IMR-90 (cell line): Measurements from ENCODE around the gene OPTN.

ENCODE experiments used
- CEBPB ChIP-seq: IDR thresholded peaks from 2 replicates; pipeline ENCODE4 v1.6.1; 2012; ENCODE audit warnings: low read depth, low read length, improper control_type of control experiment
- CTCF ChIP-seq: conservative IDR thresholded peaks from 2 replicates; pipeline ENCODE4 v1.5.1; 2012; ENCODE audit warnings: mild to moderate bottlenecking, low read depth, low read length, improper control_type of control experiment
- ELK1 ChIP-seq: fragments of 150-350 bp; IDR thresholded peaks from 2 replicates; pipeline ENCODE4 v1.6.1; 2016; ENCODE audit warnings: low read depth, mild to moderate bottlenecking, low read length, moderate library complexity, borderline replicate concordance
- FOS ChIP-seq: fragments of 150-350 bp; IDR thresholded peaks from 2 replicates; pipeline ENCODE4 v1.6.1; 2016; ENCODE audit warnings: low read depth, low read length
- MAFK ChIP-seq: IDR thresholded peaks from 2 replicates; pipeline ENCODE4 v1.6.1; 2012; ENCODE audit warnings: low read depth, low read length, improper control_type of control experiment
- MXI1 ChIP-seq: IDR thresholded peaks from 2 replicates; pipeline ENCODE4 v1.6.1; 2012; ENCODE audit warnings: low read depth, mild to moderate bottlenecking, low read length, moderate library complexity, borderline replicate concordance
- NFE2L2 ChIP-seq: fragments of 150-350 bp; IDR thresholded peaks from 2 replicates; pipeline ENCODE4 v1.6.1; 2016; ENCODE audit warnings: low read depth, mild to moderate bottlenecking, low read length
- POLR2A ChIP-seq: IDR thresholded peaks from 2 replicates; pipeline ENCODE4 v1.6.1; 2012; ENCODE audit warnings: mild to moderate bottlenecking, low read depth, low read length
- RAD21 ChIP-seq: IDR thresholded peaks from 2 replicates; pipeline ENCODE4 v1.6.1; 2012; ENCODE audit warnings: low read length, improper control_type of control experiment
- RCOR1 ChIP-seq: IDR thresholded peaks from 2 replicates; pipeline ENCODE4 v1.6.1; 2012; ENCODE audit warnings: mild to moderate bottlenecking, low read length, improper control_type of control experiment; ENCODE audit not compliant: insufficient replicate concordance
- RFX5 ChIP-seq: IDR thresholded peaks from 2 replicates; pipeline ENCODE4 v1.8.0; 2012; ENCODE audit warnings: low read depth, mild to moderate bottlenecking, low read length, moderate library complexity
- SMC3 ChIP-seq: fragments of 150-350 bp; IDR thresholded peaks from 2 replicates; pipeline ENCODE4 v1.6.1; 2016; ENCODE audit warnings: low read depth, mild to moderate bottlenecking, antibody characterized with exemption, low read length, moderate library complexity

GRCh38 chr10:13110908-13111307 is 10.9 kb downstream of the OPTN start:
- TF ChIP-seq CTCF, result no peak
- TF ChIP-seq CEBPB, result no peak
- no peak for TF ChIP-seq POLR2A
- TF ChIP-seq MXI1, result no peak
- TF ChIP-seq RAD21, result no peak
- no peak for TF ChIP-seq RCOR1
- TF ChIP-seq ELK1, result no peak
- TF ChIP-seq MAFK, result no peak
- no peak for TF ChIP-seq FOS
- TF ChIP-seq NFE2L2, result no peak
- TF ChIP-seq RFX5, result no peak
- no peak for TF ChIP-seq SMC3
